DND-41 (cell line): Measurements from ENCODE around the gene ZIC1.

Experiments used
- ATAC-seq: fragments of 200-7000 bp; cut with Tn5 transposase; 3 replicates; pipeline ENCODE4 v1.9.1; 2021; ENCODE audit warnings: low read depth; ENCODE audit not compliant: insufficient read depth
- DNase-seq: peaks from one replicate; pipeline ENCODE4 v3.0.0-alpha.2; 2020
- H2AFZ ChIP-seq: 2 replicates; pipeline ENCODE4 v1.6.0; 2012; ENCODE audit warnings: low read depth, low read length
- H3K27ac ChIP-seq: 2 replicates; pipeline ENCODE4 v1.5.1; 2012; ENCODE audit warnings: low read length, inconsistent platforms
- H3K27me3 ChIP-seq: fragments of 200-600 bp; sonication (generic); 2 replicates; pipeline ENCODE4 v1.6.0; 2012; ENCODE audit warnings: low read length, mild to moderate bottlenecking, inconsistent platforms; ENCODE audit not compliant: insufficient read depth, poor library complexity
- H3K36me3 ChIP-seq: 2 replicates; pipeline ENCODE4 v1.5.1; 2012; ENCODE audit warnings: low read length, inconsistent platforms; ENCODE audit not compliant: insufficient read depth
- H3K4me1 ChIP-seq: 2 replicates; pipeline ENCODE4 v1.5.1; 2012; ENCODE audit warnings: mild to moderate bottlenecking, low read length; ENCODE audit not compliant: insufficient read depth
- H3K4me2 ChIP-seq: 2 replicates; pipeline ENCODE4 v1.6.0; 2012; ENCODE audit warnings: mild to moderate bottlenecking, moderate library complexity, low read length, inconsistent platforms; ENCODE audit not compliant: insufficient read depth
- H3K4me3 ChIP-seq, 2 experiments: fragments of 200-600 bp in 1 of 2; shearing (Covaris generic) in 1 of 2; 2 replicates each; pipeline ENCODE4 v1.5.1; 2012 to 2016; ENCODE audit warnings: inconsistent platforms in 2 of 2, low read length in 2 of 2, mild to moderate bottlenecking in 2 of 2, low read depth in 1 of 2, moderate library complexity in 1 of 2
- H3K79me2 ChIP-seq: 2 replicates; pipeline ENCODE4 v1.6.0; 2012; ENCODE audit warnings: low read length, inconsistent platforms; ENCODE audit not compliant: insufficient read depth
- H3K9ac ChIP-seq: 2 replicates; pipeline ENCODE4 v1.6.0; 2012; ENCODE audit warnings: low read depth, mild to moderate bottlenecking, inconsistent platforms, low read length, moderate library complexity
- H3K9me3 ChIP-seq: 2 replicates; pipeline ENCODE4 v1.5.1; 2012; ENCODE audit warnings: low read length, moderate library complexity, mild to moderate bottlenecking, inconsistent platforms; ENCODE audit not compliant: insufficient read depth, severe bottlenecking
- H4K20me1 ChIP-seq: 2 replicates; pipeline ENCODE4 v1.6.0; 2012; ENCODE audit warnings: low read length; ENCODE audit not compliant: insufficient read depth
- EZH2 ChIP-seq: IDR thresholded peaks from 3 replicates; pipeline ENCODE4 v1.6.1; 2012; ENCODE audit warnings: borderline replicate concordance, low read depth, mild to moderate bottlenecking, moderate library complexity, low read length, inconsistent platforms; ENCODE audit not compliant: severe bottlenecking
- TF ChIP-seq, protein P1 (sequence below): IDR thresholded peaks from 2 replicates; pipeline ENCODE4 v1.5.1; 2012; ENCODE audit warnings: borderline replicate concordance, low read length, moderate library complexity, mild to moderate bottlenecking; ENCODE audit not compliant: poor library complexity, severe bottlenecking; ENCODE audit errors: extremely low read depth

ZIC1 gene

DNA sequence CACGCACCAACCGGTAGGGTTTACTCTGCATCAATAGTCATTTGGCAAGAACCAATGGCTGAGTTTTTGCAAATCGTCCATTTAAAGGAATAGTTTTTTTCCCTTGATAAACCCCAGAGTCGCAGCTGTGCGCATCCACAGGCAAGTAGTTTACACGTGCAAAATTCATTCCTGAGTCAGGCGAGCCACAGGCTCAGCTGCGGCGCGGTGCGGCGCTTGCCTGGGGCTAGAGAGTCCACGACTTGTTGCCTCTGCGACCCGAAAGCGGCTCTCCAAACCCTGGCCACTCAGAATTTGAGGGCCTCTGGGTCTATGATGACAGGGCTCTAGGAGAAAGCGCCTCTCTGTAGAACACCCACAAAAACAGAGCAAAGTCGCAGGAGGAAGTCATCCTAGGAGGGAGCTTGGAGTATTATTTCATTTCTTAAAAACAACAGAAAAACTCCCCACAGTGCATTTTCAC, 39.5 kb upstream of the ZIC1 start:
- no peaks in the 10 kb centered on the region for H3K4me1 ChIP-seq
- no peak overlapping the region for H3K4me2 ChIP-seq
- H2AFZ ChIP-seq = no peak overlapping the region
- TF ChIP-seq, protein P1, sequence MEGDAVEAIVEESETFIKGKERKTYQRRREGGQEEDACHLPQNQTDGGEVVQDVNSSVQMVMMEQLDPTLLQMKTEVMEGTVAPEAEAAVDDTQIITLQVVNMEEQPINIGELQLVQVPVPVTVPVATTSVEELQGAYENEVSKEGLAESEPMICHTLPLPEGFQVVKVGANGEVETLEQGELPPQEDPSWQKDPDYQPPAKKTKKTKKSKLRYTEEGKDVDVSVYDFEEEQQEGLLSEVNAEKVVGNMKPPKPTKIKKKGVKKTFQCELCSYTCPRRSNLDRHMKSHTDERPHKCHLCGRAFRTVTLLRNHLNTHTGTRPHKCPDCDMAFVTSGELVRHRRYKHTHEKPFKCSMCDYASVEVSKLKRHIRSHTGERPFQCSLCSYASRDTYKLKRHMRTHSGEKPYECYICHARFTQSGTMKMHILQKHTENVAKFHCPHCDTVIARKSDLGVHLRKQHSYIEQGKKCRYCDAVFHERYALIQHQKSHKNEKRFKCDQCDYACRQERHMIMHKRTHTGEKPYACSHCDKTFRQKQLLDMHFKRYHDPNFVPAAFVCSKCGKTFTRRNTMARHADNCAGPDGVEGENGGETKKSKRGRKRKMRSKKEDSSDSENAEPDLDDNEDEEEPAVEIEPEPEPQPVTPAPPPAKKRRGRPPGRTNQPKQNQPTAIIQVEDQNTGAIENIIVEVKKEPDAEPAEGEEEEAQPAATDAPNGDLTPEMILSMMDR = no peak
- TF ChIP-seq EZH2 = no peak
- H3K36me3 ChIP-seq = no peaks in the 10 kb centered on the region
- no peaks in the 10 kb centered on the region for H3K27me3 ChIP-seq
- no peaks in the 10 kb centered on the region for H4K20me1 ChIP-seq
- no peaks in the 10 kb centered on the region for H3K9me3 ChIP-seq
- no peak overlapping the region for H3K4me3 ChIP-seq
- H3K79me2 ChIP-seq = no peaks in the 10 kb centered on the region
- ATAC-seq (no peak), DNase-seq (no peak)
- no peak overlapping the region for H3K27ac ChIP-seq
- H3K9ac ChIP-seq = no peak overlapping the region

DNA sequence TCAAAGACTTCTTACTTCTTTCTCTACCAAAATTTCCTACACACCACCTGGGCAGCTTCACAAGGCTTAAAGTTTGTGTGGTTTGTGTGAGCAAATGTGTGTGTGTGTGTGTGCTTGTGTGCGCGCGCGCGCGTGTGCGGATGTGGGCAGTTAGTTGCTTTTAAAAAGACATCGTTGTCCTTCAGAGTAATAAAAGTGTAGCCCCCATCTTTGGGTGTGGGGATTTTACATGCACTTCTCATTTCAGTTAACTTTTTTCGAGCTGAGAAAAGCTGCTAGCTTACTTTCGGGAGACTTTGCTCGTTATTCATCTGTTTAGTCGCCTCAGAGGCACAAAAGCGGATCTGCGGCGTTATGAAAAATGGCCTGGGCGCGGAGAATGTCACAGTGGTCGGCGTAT, 38.8 kb upstream of the ZIC1 start:
- Histone ChIP-seq H3K4me2 (no peak overlapping the region), H3K9ac (no peak overlapping the region), H4K20me1 (no peaks in the 10 kb centered on the region), H3K4me1 (no peaks in the 10 kb centered on the region), H3K9me3 (no peaks in the 10 kb centered on the region), H3K27ac (no peak overlapping the region), H2AFZ (no peak overlapping the region), H3K79me2 (no peaks in the 10 kb centered on the region), H3K27me3 (no peaks in the 10 kb centered on the region), H3K4me3 (no peak overlapping the region), H3K36me3 (no peaks in the 10 kb centered on the region)
- ATAC-seq (no peak), DNase-seq (no peak)
- TF ChIP-seq, protein P1 = no peak
- TF ChIP-seq EZH2 = no peak

DNA sequence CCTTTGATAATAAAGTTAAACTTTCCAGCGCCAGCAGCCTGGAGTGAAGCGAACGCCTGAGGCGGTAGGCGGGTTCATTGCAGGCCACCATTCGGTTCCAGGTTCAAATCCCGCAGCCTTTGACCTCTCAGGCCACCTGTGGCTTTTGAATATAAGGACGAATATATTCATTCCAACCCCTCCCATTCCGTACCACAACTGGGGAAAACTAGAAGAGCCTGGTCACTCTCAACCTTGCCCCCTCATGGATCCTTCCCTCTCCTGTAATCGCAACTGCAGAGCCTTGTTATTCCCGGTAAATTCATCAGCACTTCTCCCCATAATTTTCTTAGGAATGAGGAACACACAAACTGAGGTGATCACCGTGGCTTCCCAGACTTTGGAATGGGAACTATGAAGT, 38.0 kb upstream of the ZIC1 start:
- Histone ChIP-seq H3K4me3 (no peak overlapping the region), H3K27ac (no peak overlapping the region), H3K4me1 (no peaks in the 10 kb centered on the region), H3K9me3 (no peaks in the 10 kb centered on the region), H3K36me3 (no peaks in the 10 kb centered on the region), H3K27me3 (no peaks in the 10 kb centered on the region), H3K4me2 (no peak overlapping the region), H3K79me2 (no peaks in the 10 kb centered on the region), H3K9ac (no peak overlapping the region), H2AFZ (no peak overlapping the region), H4K20me1 (no peaks in the 10 kb centered on the region)
- no peak for TF ChIP-seq EZH2
- TF ChIP-seq, protein P1 = no peak
- DNase-seq (no peak), ATAC-seq (no peak)

DNA sequence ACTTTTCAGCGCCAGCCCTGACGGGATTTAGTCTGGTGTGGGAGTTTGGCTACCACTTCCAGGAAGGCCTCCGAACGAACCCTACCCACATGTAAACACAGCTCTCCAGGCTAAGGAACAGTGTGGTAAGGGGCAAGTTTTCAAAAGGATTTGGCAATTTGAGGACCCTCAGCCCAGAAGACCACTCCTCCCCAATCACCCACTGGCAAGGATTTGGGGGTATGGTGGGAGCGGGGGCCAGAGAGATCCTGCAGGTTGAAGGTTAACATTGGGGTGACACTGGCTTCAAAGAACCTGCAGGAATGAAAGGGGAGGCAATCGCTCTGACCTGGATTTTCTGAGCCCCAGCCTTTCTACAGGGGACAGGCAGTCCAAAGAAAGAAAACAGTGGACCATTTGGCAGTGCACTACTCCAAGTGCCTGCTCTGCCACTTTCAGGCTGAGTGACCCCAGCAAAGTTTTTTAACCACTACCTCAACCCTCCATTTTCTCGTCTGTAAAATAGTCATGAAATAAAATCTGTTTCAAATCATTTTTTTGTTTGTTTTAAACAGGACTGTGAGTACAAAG, 37.3 kb upstream of the ZIC1 start:
- no peaks in the 10 kb centered on the region for H3K27me3 ChIP-seq

More for the DNA sequence above, 37.3 kb upstream of the ZIC1 start:
- TF ChIP-seq, protein P1 = no peak
- no peak for TF ChIP-seq EZH2
- no peak overlapping the region for H3K4me2 ChIP-seq
- H3K4me3 ChIP-seq = no peak overlapping the region
- no peaks in the 10 kb centered on the region for H3K79me2 ChIP-seq
- no peaks in the 10 kb centered on the region for H3K9me3 ChIP-seq
- H3K36me3 ChIP-seq = no peaks in the 10 kb centered on the region
- H3K27ac ChIP-seq = no peak overlapping the region
- H4K20me1 ChIP-seq = no peaks in the 10 kb centered on the region
- no peak for DNase-seq
- no peak overlapping the region for H3K9ac ChIP-seq
- ATAC-seq = no peak
- no peaks in the 10 kb centered on the region for H3K4me1 ChIP-seq
- no peak overlapping the region for H2AFZ ChIP-seq
